ENCODE results near the gene TMA7B.
A peak's percentile ranks its signal among the peaks of the same experiment; 100 is the strongest.

TMA7B gene

DNA sequence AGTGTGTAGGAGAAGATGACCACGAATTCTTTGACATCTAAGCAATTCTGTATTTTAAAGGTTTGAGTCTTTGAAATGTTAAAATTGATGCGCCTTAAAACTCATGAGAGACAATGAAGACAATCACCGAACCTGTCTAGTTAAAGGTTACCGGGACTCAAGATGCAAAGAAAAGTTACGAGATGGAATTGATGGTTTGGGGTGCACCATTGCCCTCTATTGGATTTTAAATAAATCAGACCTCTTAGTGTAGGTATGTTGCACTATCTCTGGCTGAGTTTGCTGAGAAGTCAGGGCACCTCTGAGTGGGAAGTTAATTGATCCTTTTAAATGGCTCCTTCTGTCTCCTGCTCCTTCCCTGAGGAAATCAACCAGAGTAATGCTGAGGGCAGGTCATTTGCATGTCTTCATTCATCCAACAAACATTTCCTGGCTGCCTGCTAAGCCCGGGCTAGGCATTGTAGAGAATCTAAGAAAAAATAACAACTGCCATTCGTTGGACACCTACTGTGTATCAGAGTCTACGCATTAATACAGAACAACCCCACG lies 19.4 kb upstream of the TMA7B start:
- Histone ChIP-seq H3K79me2 (ENCODE audit: control insufficient read depth, low read length) (no peaks in the 10 kb centered on the region), H3K9me2 (replicated peaks; ENCODE audit: control insufficient read depth, low read length) (no peaks in the 10 kb centered on the region), H3F3A (ENCODE audit: control insufficient read depth, insufficient read depth) (no peaks in the 10 kb centered on the region), H3K4me3 (ENCODE audit: low read length) (no peak overlapping the region), H4K20me1 (ENCODE audit: control insufficient read depth, insufficient read depth, low read depth, low read length) (no peaks in the 10 kb centered on the region), H3K36me3 (ENCODE audit: control insufficient read depth, low read length) (no peaks in the 10 kb centered on the region), H3K27ac (ENCODE audit: low read depth, low read length) (no peak overlapping the region), H3K4me2 (ENCODE audit: low read length) (no peak overlapping the region), H3K9me3 (ENCODE audit: control insufficient read depth, insufficient read depth, low read length) (no peaks in the 10 kb centered on the region), H3K4me1 (ENCODE audit: control insufficient read depth, low read length) (peaks cover 18% of the 10 kb centered on the region), H3K27me3 (ENCODE audit: control insufficient read depth, low read length) (peaks cover 23% of the 10 kb centered on the region)
- TF ChIP-seq EZH2phosphoT487 (IDR thresholded peaks at IDR 0.05; ENCODE audit: borderline replicate concordance, low read length) = no peak
- TF ChIP-seq, protein P1, sequence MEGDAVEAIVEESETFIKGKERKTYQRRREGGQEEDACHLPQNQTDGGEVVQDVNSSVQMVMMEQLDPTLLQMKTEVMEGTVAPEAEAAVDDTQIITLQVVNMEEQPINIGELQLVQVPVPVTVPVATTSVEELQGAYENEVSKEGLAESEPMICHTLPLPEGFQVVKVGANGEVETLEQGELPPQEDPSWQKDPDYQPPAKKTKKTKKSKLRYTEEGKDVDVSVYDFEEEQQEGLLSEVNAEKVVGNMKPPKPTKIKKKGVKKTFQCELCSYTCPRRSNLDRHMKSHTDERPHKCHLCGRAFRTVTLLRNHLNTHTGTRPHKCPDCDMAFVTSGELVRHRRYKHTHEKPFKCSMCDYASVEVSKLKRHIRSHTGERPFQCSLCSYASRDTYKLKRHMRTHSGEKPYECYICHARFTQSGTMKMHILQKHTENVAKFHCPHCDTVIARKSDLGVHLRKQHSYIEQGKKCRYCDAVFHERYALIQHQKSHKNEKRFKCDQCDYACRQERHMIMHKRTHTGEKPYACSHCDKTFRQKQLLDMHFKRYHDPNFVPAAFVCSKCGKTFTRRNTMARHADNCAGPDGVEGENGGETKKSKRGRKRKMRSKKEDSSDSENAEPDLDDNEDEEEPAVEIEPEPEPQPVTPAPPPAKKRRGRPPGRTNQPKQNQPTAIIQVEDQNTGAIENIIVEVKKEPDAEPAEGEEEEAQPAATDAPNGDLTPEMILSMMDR (IDR thresholded peaks at IDR 0.05; ENCODE audit: low read depth, low read length, poor library complexity, severe bottlenecking) = peak; percentile 19

DNA sequence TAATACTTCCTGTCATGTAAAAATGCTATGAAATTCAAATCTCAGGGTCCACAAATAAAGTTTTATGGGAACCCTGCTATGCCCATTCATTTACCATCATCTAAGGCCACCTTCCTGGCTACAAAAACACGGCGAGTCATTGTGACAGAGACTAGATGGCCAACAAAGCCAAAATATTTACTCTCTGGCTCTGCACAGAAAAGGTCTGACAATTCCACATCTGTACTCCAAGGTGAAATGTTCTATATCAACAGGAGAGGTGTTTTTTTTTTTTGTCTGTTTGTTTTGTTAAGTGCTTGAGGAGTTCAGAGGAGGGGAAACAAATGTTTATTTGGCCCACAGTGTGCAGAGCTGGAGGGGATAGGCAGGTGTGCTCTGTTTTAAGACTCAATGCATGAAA lies 18.6 kb upstream of the TMA7B start:
- no peak overlapping the region for H3K4me3 ChIP-seq (ENCODE audit: low read length)
- H3K9me2 ChIP-seq (replicated peaks; ENCODE audit: control insufficient read depth, low read length) = no peaks in the 10 kb centered on the region
- TF ChIP-seq EZH2phosphoT487 (IDR thresholded peaks at IDR 0.05; ENCODE audit: borderline replicate concordance, low read length) = no peak
- TF ChIP-seq, protein P1 (IDR thresholded peaks at IDR 0.05; ENCODE audit: low read depth, low read length, poor library complexity, severe bottlenecking) = no peak
- H3K27me3 ChIP-seq (ENCODE audit: control insufficient read depth, low read length) = peaks cover 15% of the 10 kb centered on the region
- no peaks in the 10 kb centered on the region for H3K36me3 ChIP-seq (ENCODE audit: control insufficient read depth, low read length)
- H3F3A ChIP-seq (ENCODE audit: control insufficient read depth, insufficient read depth) = no peaks in the 10 kb centered on the region
- peaks cover 18% of the 10 kb centered on the region for H3K4me1 ChIP-seq (ENCODE audit: control insufficient read depth, low read length)
- no peaks in the 10 kb centered on the region for H3K9me3 ChIP-seq (ENCODE audit: control insufficient read depth, insufficient read depth, low read length)
- H3K79me2 ChIP-seq (ENCODE audit: control insufficient read depth, low read length) = no peaks in the 10 kb centered on the region
- no peak overlapping the region for H3K4me2 ChIP-seq (ENCODE audit: low read length)
- no peaks in the 10 kb centered on the region for H4K20me1 ChIP-seq (ENCODE audit: control insufficient read depth, insufficient read depth, low read depth, low read length)
- no peak overlapping the region for H3K27ac ChIP-seq (ENCODE audit: low read depth, low read length)

DNA sequence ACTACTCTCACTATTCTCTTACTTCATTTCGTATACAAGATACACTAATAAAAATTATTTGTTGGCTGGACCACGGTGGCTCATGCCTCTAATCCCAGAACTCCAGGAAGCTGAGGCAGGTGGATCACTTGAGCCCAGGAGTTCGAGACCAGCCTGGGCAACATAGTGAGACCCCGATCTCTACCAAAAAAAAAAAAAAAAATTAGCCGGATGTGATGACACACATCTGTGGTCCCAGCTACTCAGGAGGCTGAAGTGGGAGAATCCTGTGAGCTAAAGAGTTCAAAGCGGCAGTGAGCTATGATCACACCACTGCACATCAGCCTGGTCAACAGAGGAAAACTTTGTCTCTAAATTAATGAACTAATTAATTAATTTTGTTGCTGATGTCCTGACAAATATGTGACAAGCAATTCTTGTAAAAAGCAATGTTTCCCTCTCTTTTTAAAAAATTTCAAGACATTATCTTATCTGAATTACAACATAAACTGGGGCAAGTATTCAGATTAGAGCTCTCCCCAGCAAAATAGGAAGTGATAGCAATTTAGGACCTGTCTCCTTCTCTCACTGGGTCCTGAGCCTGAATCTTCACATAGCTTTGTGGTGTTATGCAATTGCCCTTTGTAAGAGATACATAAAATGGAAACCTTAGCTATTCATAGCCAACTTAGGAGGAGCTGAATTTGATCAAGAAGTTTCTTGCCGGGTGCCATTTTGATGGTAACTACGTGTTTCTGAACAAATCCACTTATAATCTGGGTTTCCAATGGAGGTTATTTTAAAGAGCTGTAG lies 17.6 kb upstream of the TMA7B start:
- no peak overlapping the region for H3K4me3 ChIP-seq (ENCODE audit: low read length)
- H3K4me1 ChIP-seq (ENCODE audit: control insufficient read depth, low read length) = peaks cover 18% of the 10 kb centered on the region
- no peak overlapping the region for H3K27ac ChIP-seq (ENCODE audit: low read depth, low read length)
- H3K9me3 ChIP-seq (ENCODE audit: control insufficient read depth, insufficient read depth, low read length) = no peaks in the 10 kb centered on the region
- TF ChIP-seq EZH2phosphoT487 (IDR thresholded peaks at IDR 0.05; ENCODE audit: borderline replicate concordance, low read length) = no peak
- TF ChIP-seq, protein P1 (IDR thresholded peaks at IDR 0.05; ENCODE audit: low read depth, low read length, poor library complexity, severe bottlenecking) = no peak
- no peak overlapping the region for H3K4me2 ChIP-seq (ENCODE audit: low read length)
- no peaks in the 10 kb centered on the region for H4K20me1 ChIP-seq (ENCODE audit: control insufficient read depth, insufficient read depth, low read depth, low read length)
- no peaks in the 10 kb centered on the region for H3K79me2 ChIP-seq (ENCODE audit: control insufficient read depth, low read length)
- no peaks in the 10 kb centered on the region for H3K9me2 ChIP-seq (replicated peaks; ENCODE audit: control insufficient read depth, low read length)
- H3K27me3 ChIP-seq (ENCODE audit: control insufficient read depth, low read length) = peaks cover 14% of the 10 kb centered on the region
- no peaks in the 10 kb centered on the region for H3F3A ChIP-seq (ENCODE audit: control insufficient read depth, insufficient read depth)
- no peaks in the 10 kb centered on the region for H3K36me3 ChIP-seq (ENCODE audit: control insufficient read depth, low read length)
